ENCODE data around the gene TRIM38. TPM values are rescaled to one million over a fixed set of nuclear protein-coding genes. Genes with fewer than 3 reads are reported as not detected.

The TRIM38 gene
- total and polyA plus RNA-seq, 2 of the 13 experiments (the other 11 are each of a cell fraction or from before 2014, with no cell fraction given), result 2.5 to 3.1 TPM

DNA sequence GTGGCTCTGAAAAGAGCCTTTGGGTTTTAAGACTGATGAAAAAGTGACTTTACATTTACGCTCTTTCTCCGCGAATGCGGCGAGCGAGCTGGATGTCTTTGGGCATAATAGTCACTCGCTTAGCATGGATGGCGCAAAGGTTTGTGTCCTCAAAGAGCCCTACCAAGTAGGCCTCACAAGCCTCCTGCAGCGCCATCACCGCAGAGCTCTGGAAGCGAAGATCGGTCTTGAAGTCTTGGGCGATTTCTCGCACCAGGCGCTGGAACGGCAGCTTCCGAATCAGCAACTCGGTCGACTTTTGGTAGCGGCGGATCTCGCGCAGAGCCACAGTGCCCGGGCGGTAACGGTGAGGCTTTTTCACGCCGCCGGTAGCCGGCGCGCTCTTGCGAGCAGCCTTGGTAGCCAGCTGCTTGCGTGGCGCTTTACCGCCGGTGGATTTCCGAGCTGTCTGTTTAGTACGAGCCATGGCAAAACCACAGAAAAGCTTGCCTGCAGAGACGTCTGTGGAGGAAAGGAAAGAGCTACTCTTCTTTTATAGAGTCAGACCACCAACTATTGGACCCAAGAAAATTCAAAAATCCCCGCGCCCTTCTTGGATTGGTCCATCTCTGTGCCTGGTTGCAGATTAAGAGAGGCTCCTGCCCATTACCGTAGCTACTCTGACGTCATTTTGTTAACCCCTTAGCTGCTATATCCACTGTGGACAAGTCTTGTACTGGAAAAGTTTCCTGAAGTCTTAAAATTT lies 69.2 kb downstream of the TRIM38 start (continued):
- TF ChIP-seq, protein P1, sequence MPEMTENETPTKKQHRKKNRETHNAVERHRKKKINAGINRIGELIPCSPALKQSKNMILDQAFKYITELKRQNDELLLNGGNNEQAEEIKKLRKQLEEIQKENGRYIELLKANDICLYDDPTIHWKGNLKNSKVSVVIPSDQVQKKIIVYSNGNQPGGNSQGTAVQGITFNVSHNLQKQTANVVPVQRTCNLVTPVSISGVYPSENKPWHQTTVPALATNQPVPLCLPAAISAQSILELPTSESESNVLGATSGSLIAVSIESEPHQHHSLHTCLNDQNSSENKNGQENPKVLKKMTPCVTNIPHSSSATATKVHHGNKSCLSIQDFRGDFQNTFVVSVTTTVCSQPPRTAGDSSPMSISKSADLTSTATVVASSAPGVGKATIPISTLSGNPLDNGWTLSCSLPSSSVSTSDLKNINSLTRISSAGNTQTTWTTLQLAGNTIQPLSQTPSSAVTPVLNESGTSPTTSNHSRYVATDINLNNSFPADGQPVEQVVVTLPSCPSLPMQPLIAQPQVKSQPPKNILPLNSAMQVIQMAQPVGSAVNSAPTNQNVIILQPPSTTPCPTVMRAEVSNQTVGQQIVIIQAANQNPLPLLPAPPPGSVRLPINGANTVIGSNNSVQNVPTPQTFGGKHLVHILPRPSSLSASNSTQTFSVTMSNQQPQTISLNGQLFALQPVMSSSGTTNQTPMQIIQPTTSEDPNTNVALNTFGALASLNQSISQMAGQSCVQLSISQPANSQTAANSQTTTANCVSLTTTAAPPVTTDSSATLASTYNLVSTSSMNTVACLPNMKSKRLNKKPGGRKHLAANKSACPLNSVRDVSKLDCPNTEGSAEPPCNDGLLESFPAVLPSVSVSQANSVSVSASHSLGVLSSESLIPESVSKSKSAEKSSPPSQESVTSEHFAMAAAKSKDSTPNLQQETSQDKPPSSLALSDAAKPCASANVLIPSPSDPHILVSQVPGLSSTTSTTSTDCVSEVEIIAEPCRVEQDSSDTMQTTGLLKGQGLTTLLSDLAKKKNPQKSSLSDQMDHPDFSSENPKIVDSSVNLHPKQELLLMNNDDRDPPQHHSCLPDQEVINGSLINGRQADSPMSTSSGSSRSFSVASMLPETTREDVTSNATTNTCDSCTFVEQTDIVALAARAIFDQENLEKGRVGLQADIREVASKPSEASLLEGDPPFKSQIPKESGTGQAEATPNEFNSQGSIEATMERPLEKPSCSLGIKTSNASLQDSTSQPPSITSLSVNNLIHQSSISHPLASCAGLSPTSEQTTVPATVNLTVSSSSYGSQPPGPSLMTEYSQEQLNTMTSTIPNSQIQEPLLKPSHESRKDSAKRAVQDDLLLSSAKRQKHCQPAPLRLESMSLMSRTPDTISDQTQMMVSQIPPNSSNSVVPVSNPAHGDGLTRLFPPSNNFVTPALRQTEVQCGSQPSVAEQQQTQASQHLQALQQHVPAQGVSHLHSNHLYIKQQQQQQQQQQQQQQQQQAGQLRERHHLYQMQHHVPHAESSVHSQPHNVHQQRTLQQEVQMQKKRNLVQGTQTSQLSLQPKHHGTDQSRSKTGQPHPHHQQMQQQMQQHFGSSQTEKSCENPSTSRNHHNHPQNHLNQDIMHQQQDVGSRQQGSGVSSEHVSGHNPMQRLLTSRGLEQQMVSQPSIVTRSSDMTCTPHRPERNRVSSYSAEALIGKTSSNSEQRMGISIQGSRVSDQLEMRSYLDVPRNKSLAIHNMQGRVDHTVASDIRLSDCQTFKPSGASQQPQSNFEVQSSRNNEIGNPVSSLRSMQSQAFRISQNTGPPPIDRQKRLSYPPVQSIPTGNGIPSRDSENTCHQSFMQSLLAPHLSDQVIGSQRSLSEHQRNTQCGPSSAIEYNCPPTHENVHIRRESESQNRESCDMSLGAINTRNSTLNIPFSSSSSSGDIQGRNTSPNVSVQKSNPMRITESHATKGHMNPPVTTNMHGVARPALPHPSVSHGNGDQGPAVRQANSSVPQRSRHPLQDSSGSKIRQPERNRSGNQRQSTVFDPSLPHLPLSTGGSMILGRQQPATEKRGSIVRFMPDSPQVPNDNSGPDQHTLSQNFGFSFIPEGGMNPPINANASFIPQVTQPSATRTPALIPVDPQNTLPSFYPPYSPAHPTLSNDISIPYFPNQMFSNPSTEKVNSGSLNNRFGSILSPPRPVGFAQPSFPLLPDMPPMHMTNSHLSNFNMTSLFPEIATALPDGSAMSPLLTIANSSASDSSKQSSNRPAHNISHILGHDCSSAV (CRISPR knock-in tag; IDR thresholded peaks at IDR 0.05; ENCODE audit: borderline replicate concordance), result no peak
- peak; percentile 93 for TF ChIP-seq MED1 (CRISPR knock-in tag; IDR thresholded peaks at IDR 0.05)
- peak; percentile 100 for TF ChIP-seq NFYB (CRISPR knock-in tag; IDR thresholded peaks at IDR 0.05)
- TF ChIP-seq TCF7L2 (IDR thresholded peaks at IDR 0.05; ENCODE audit: low read depth, low read length), result no peak
- peak; percentile 65 for TF ChIP-seq TP53 (CRISPR knock-in tag; conservative IDR thresholded peaks at IDR 0.05)
- TF ChIP-seq ETV6 (CRISPR knock-in tag; conservative IDR thresholded peaks at IDR 0.05), result peak; percentile 86
- peak; percentile 92; the same call in 2 of the 3 replicates for TF ChIP-seq MXI1 (IDR thresholded peaks at IDR 0.05; ENCODE audit: borderline replicate concordance, low read depth, low read length)
- peak; percentile 99 for TF ChIP-seq SRSF4 (IDR thresholded peaks at IDR 0.05; ENCODE audit: low read depth, low read length, poor library complexity, severe bottlenecking)
- peak; percentile 92; the same call in 1 of the 2 replicates for TF ChIP-seq ZNF543 (CRISPR knock-in tag; IDR thresholded peaks at IDR 0.05)
- TF ChIP-seq FOXA1 (IDR thresholded peaks at IDR 0.05), result no peak
- peak; percentile 17; the same call in 1 of the 2 replicates for TF ChIP-seq FOXA1 (CRISPR knock-in tag; IDR thresholded peaks at IDR 0.05)
- TF ChIP-seq CBX1 (IDR thresholded peaks at IDR 0.05; ENCODE audit: low read depth), result peak; percentile 98
- TF ChIP-seq, protein P2, sequence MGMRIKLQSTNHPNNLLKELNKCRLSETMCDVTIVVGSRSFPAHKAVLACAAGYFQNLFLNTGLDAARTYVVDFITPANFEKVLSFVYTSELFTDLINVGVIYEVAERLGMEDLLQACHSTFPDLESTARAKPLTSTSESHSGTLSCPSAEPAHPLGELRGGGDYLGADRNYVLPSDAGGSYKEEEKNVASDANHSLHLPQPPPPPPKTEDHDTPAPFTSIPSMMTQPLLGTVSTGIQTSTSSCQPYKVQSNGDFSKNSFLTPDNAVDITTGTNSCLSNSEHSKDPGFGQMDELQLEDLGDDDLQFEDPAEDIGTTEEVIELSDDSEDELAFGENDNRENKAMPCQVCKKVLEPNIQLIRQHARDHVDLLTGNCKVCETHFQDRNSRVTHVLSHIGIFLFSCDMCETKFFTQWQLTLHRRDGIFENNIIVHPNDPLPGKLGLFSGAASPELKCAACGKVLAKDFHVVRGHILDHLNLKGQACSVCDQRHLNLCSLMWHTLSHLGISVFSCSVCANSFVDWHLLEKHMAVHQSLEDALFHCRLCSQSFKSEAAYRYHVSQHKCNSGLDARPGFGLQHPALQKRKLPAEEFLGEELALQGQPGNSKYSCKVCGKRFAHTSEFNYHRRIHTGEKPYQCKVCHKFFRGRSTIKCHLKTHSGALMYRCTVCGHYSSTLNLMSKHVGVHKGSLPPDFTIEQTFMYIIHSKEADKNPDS (CRISPR knock-in tag; IDR thresholded peaks at IDR 0.05), result peak; percentile 72; the same call in 1 of the 2 replicates
- TF ChIP-seq, protein P3, sequence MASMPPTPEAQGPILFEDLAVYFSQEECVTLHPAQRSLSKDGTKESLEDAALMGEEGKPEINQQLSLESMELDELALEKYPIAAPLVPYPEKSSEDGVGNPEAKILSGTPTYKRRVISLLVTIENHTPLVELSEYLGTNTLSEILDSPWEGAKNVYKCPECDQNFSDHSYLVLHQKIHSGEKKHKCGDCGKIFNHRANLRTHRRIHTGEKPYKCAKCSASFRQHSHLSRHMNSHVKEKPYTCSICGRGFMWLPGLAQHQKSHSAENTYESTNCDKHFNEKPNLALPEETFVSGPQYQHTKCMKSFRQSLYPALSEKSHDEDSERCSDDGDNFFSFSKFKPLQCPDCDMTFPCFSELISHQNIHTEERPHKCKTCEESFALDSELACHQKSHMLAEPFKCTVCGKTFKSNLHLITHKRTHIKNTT (CRISPR knock-in tag; IDR thresholded peaks at IDR 0.05), result no peak
- TF ChIP-seq, protein P4, sequence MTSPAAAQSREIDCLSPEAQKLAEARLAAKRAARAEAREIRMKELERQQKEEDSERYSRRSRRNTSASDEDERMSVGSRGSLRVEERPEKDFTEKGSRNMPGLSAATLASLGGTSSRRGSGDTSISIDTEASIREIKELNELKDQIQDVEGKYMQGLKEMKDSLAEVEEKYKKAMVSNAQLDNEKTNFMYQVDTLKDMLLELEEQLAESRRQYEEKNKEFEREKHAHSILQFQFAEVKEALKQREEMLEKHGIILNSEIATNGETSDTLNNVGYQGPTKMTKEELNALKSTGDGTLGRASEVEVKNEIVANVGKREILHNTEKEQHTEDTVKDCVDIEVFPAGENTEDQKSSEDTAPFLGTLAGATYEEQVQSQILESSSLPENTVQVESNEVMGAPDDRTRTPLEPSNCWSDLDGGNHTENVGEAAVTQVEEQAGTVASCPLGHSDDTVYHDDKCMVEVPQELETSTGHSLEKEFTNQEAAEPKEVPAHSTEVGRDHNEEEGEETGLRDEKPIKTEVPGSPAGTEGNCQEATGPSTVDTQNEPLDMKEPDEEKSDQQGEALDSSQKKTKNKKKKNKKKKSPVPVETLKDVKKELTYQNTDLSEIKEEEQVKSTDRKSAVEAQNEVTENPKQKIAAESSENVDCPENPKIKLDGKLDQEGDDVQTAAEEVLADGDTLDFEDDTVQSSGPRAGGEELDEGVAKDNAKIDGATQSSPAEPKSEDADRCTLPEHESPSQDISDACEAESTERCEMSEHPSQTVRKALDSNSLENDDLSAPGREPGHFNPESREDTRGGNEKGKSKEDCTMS (CRISPR knock-in tag; conservative IDR thresholded peaks at IDR 0.05), result no peak; the same call in 1 of the 2 replicates
- no peak; the same call in none of the 2 replicates for TF ChIP-seq MAF1 (CRISPR knock-in tag; IDR thresholded peaks at IDR 0.05; ENCODE audit: borderline replicate concordance)
